Skeletal muscle satellite cell (primary cell): ENCODE measurements around the gene POLR1H. TPM values are rescaled to one million over a fixed set of nuclear protein-coding genes. Genes with fewer than 3 reads are reported as not detected.

Source experiments
- small RNA-seq: library from RNA; depleted of rRNA; stranded (forward); fragments of <200 nt; gene quantifications from one replicate; pipeline ENCODE3, GENCODE V24; 2012

Gene POLR1H

Small RNA genes within 50 kb of the gene (small RNA-seq; reads per million reads assigned to genes)
- gene RF02218 (not detected), gene RF02219 (not detected), gene RF02220 (not detected)
